SHP77 (cell line): Measurements from ENCODE around the gene THOC5.

Source experiments
- DNase-seq, 2 experiments: peaks; one replicate each; lab custom pipeline; 2025; lab: John Stamatoyannopoulos, UW

The THOC5 gene

GRCh38 chr22:29476116-29476515, 77.4 kb downstream of the THOC5 start:
- DNase-seq: no peak

GRCh38 chr22:29475550-29475949, 78.0 kb downstream of the THOC5 start:
- DNase-seq: no peak

DNA sequence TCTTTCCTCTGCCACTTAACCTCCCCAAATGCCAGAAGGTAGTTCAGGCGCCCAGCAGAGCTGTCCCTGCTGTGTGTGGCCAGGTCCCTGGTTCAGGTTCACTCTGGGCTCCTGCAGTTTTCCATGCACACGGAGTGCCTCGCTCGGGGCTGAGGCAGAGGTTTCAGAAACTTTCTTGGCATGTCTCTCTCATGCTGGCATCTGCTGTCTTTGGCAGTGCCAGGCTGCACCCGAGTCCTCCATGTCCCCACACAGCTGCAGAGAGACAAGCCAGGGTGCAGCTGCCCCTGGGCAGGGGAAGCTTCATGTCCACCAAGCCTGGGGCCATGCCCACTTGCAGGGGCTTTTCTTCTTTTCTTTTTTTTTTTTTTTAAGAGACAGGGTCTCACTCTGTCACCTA, 80.6 kb downstream of the THOC5 start:
- no peak for DNase-seq

GRCh38 chr22:29470159-29470855, 83.2 kb downstream of the THOC5 start:
- peak; percentile 9 to 26 for DNase-seq

DNA sequence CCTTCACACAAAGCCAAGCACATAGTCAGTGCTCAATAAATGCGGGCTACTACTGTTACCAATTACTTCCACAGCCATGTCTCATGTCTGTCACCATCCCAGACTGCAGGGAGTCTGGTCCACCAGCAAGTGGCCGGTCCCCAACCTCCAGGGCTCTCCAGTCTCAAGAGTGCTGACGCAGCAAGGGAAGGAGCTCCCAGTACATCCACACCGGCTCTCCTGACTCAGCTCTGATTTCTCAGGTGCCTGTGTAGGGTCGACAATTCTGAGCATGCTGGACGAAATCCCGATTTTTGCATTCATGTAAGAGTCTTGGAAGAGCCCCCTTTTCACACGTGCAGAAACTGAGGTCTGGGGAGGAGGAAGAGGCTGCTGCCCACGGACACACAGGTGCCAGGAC, 83.8 kb downstream of the THOC5 start:
- DNase-seq: no peak

DNA sequence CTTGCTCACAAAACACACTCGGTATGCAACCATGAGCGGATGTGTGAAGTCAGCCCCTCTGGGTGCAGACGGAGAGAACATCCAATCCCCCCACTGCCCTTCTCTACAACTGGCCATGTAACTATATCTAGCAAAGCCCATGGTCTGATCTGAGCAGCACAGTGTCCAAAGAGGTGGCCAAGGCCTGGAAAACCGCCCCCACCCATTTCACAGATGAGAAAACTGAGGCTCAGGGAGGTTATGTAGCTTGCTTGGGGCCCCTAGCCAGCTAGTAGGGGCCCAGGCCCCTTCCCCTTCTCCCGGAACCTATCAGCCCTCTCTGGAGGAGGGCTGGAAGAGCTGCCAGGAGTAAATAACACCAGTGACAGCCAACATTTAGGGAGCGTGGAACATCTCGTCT, 89.0 kb downstream of the THOC5 start:
- DNase-seq: no peak

DNA sequence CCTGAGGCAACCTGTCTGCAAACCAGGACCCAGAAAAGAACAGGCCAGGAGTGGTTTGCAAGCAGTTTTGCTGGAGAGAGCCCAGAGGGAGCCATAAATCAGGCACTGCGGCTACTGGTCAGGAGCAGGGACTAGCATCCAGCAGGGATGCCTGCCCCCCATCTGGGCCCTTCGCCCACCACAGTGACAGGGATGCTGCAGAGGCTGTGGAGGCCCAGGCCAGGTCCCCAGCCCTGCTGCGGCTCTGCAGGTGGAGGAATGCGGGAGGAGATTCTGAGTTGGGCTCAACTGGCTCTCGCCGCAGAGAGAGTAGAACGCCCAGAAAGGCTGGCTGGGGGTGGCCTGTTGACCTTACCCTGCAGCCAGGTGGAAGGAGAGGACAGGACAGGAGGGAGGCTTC, 89.9 kb downstream of the THOC5 start:
- DNase-seq: no peak

GRCh38 chr22:29461263-29461662, 92.3 kb downstream of the THOC5 start:
- DNase-seq: no peak

- no peak for DNase-seq
These were observed 93.8 kb downstream of the THOC5 start for GRCh38 chr22:29459773-29460172.

DNA sequence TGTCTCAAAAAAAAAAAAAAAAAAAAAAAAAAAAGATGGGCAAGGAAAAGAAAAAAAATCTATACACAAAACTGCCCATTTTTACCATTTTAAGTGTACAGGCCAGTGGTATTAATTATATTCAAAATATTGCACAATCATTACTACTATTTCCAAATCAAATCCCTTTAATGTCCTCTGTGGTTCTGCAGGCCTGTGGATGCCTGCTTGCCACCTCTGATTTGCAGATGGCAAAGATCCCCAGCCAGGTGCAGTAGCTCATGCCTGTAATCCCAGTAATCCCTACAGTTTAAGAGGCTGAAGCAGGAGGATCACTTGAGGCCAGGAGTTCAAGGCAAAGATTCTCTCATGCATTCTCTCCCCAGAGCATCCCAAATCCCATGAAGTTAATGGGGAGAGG, 95.0 kb downstream of the THOC5 start:
- no peak for DNase-seq

GRCh38 chr22:29457730-29458129, 95.8 kb downstream of the THOC5 start:
- DNase-seq: peak; percentile 48 to 58

- DNase-seq: no peak
These were observed 97.3 kb downstream of the THOC5 start for GRCh38 chr22:29456211-29456671.
